GM04503 (cell line): ENCODE results near the gene OR52N5.

ENCODE experiments used
- DNase-seq: peaks from one replicate; pipeline ENCODE4 v3.0.0-alpha.2; 2012; ENCODE audit warnings: low read depth

The OR52N5 gene

GRCh38 chr11:5783255-5783654 is at the start of gene OR52N5:
OR52N5 (minus strand) TSS chr11:5783355; CDS start chr11:5778634, 4,721 bp downstream.
- no peak for DNase-seq

GRCh38 chr11:5831196-5831829 is 48.2 kb upstream of the OR52N5 start:
- DNase-seq, result no peak

- no peak for DNase-seq
These were observed 35.2 kb upstream of the OR52N5 start for GRCh38 chr11:5818245-5818886.

- DNase-seq, result no peak
These were observed 32.4 kb upstream of the OR52N5 start for GRCh38 chr11:5815534-5815933.

GRCh38 chr11:5809905-5810795 is 27.0 kb upstream of the OR52N5 start:
- no peak for DNase-seq

GRCh38 chr11:5809122-5809519 is 26.0 kb upstream of the OR52N5 start:
- no peak for DNase-seq

GRCh38 chr11:5808500-5809121 is 25.5 kb upstream of the OR52N5 start, which contains the start of gene OR52N2:
OR52N2 (plus strand) TSS chr11:5808924; CDS start chr11:5820336, 11,412 bp downstream.
- peak; percentile 21 for DNase-seq

- DNase-seq, result no peak
These were observed 24.4 kb upstream of the OR52N5 start for GRCh38 chr11:5807580-5807979.

- DNase-seq, result no peak
These were observed 20.8 kb upstream of the OR52N5 start for GRCh38 chr11:5803982-5804381.

GRCh38 chr11:5796541-5796940 is 13.4 kb upstream of the OR52N5 start:
- no peak for DNase-seq

- DNase-seq, result no peak
These were observed 8.0 kb upstream of the OR52N5 start, which contains the start of gene OR52N1 for GRCh38 chr11:5791165-5791564. OR52N1 (minus strand) TSS chr11:5791265; CDS start chr11:5788816, 2,449 bp downstream.

- no peak for DNase-seq
These were observed 16.1 kb downstream of the OR52N5 start for GRCh38 chr11:5767056-5767455.

GRCh38 chr11:5753943-5754342 is 29.2 kb downstream of the OR52N5 start, which contains the start of gene OR52N4:
OR52N4 (plus strand) TSS chr11:5754243; CDS start chr11:5754741, 498 bp downstream.
- DNase-seq, result no peak

GRCh38 chr11:5749836-5750235 is 33.3 kb downstream of the OR52N5 start:
- DNase-seq, result no peak

- DNase-seq, result no peak
These were observed 36.5 kb downstream of the OR52N5 start for GRCh38 chr11:5746614-5747013.

- no peak for DNase-seq
These were observed 44.7 kb downstream of the OR52N5 start for GRCh38 chr11:5738431-5738830.

GRCh38 chr11:5737670-5738392 is 45.3 kb downstream of the OR52N5 start:
- DNase-seq, result no peak

GRCh38 chr11:5737091-5737490 is 46.1 kb downstream of the OR52N5 start:
- DNase-seq, result peak; percentile 3

GRCh38 chr11:5736396-5736795 is 46.8 kb downstream of the OR52N5 start, which contains the start of gene OR56B1:
OR56B1 (plus strand) TSS chr11:5736448; CDS start chr11:5736517, 69 bp downstream.
- no peak for DNase-seq

- DNase-seq, result no peak
These were observed 55.5 kb downstream of the OR52N5 start for GRCh38 chr11:5727691-5728090.

- no peak for DNase-seq
These were observed 56.8 kb downstream of the OR52N5 start for GRCh38 chr11:5726351-5726750.
